Upper lobe of left lung (tissue), 6 donors: ENCODE data around the gene OR11H6. TPM values are rescaled to one million over a fixed set of nuclear protein-coding genes. Genes with fewer than 3 reads are reported as not detected.
A peak's percentile ranks its signal among the peaks of the same experiment; 100 is the strongest.
"Not testable (repeated sequence)": the region's sequence is repeated elsewhere in the genome, so short reads cannot be mapped to it uniquely, and the experiment has no call there.

Source experiments
- ATAC-seq, 2 donors: fragments of 200-7000 bp; cut with Tn5 transposase; one replicate each; pipeline ENCODE4 v1.9.1; 2022; ENCODE audit warnings: mild to moderate bottlenecking in 2 of 2, moderate library complexity in 2 of 2; ENCODE audit not compliant: low FRiP score in 2 of 2
- DNase-seq, 2 donors: peaks; one replicate each; pipeline ENCODE4 v3.0.0-alpha.2; 2019 to 2020
- H3K27ac ChIP-seq, 4 donors: fragments of 200-600 bp; sonication (generic); one replicate each; pipeline ENCODE4 v1.5.1; 2016 to 2019
- H3K27me3 ChIP-seq, 4 donors: fragments of 200-600 bp; sonication (generic); one replicate each; pipeline ENCODE4 v1.5.1; 2017 to 2019
- H3K36me3 ChIP-seq, 4 donors: fragments of 200-600 bp; sonication (generic); one replicate each; pipeline ENCODE4 v1.5.1; 2016 to 2019
- H3K4me1 ChIP-seq, 4 donors: fragments of 200-600 bp; sonication (generic); one replicate each; pipeline ENCODE4 v1.5.1; 2018 to 2019
- H3K4me3 ChIP-seq, 4 donors: fragments of 200-600 bp; sonication (generic); one replicate each; pipeline ENCODE4 v1.5.1; 2017 to 2019; ENCODE audit warnings: mild to moderate bottlenecking in 2 of 4, moderate library complexity in 1 of 4
- H3K9me3 ChIP-seq, 4 donors: fragments of 200-600 bp; sonication (generic); one replicate each; pipeline ENCODE4 v1.5.1; 2018 to 2019
- CTCF ChIP-seq, 6 experiments: fragments of 450-650 bp in 4 of 6; fragments of 200-600 bp in 2 of 6; sonication (generic) in 2 of 6; IDR thresholded peaks; one replicate each; pipeline ENCODE4 v1.5.1; 2016 to 2019; ENCODE audit warnings: antibody characterized with exemption in 6 of 6
- EP300 ChIP-seq, 4 donors: sonication (generic); formaldehyde crosslinking; IDR thresholded peaks; one replicate each; pipeline ENCODE4 v1.5.1; 2017; ENCODE audit warnings: antibody characterized with exemption in 4 of 4, control low read depth in 2 of 4
- POLR2A ChIP-seq, 4 donors: fragments of 450-650 bp; IDR thresholded peaks; one replicate each; pipeline ENCODE4 v1.5.1; 2016 to 2017; ENCODE audit warnings: antibody characterized with exemption in 4 of 4, mild to moderate bottlenecking in 2 of 4
- POLR2AphosphoS5 ChIP-seq, 2 donors: sonication (generic); formaldehyde crosslinking; IDR thresholded peaks; one replicate each; pipeline ENCODE4 v1.5.1; 2017; ENCODE audit warnings: antibody characterized with exemption in 2 of 2
- WGBS, 2 donors: methylation state at CpG; one replicate each; pipeline ENCODE4 v1.1.5; 2017 to 2018; 5-methylcytosine and 5-hydroxymethylcytosine counted together
- total RNA-seq, 6 donors: library from RNA; depleted of rRNA in 4 of 6; stranded (reverse); fragments of >200 nt in 4 of 6; gene quantifications; one replicate each; pipeline versions ENCODE4 v1.1.0 to v1.2.1, GENCODE V29; 2016 to 2021
- donor health status: DM: no; HTN: no; CAD: no; lungs with moderate emphysema.
- donor health status: DM: no; HTN: yes; CAD: no; lungs with severe emphysema.

Gene OR11H6
- total RNA-seq, 6 donors from 2014 or later = not detected

- H3K9me3 ChIP-seq = no peaks in the 10 kb centered on the region
- 40 to 50% methylated on average over 3 of the region's 3 CpGs for WGBS, 2 donors
- no peak for ATAC-seq
These were observed 18.8 kb upstream of the OR11H6 start for GRCh38 chr14:20204721-20205120.

DNA sequence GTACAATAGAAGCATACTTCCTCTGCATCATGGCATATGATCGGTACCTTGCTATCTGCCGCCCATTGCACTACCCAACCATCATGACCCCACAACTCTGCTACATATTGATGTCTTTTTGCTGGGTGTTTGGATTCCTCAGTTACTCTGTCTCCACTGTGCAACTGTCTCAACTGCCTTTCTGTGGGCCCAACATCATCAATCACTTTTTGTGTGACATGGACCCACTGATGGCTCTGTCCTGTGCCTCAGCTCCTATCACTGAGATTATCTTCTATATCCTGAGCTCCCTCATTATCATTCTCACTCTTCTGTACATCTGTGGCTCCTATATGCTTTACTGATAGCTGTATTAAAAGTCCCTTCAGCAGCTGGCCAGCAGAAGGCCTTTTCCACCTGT lies 13.9 kb upstream of the OR11H6 start:
- TF ChIP-seq CTCF (IDR thresholded peaks at IDR 0.05) = no peak
- no peak for ATAC-seq
- H3K36me3 ChIP-seq = no peaks in the 10 kb centered on the region
- no peaks in the 10 kb centered on the region for H3K4me1 ChIP-seq
- no peaks in the 10 kb centered on the region for H3K9me3 ChIP-seq
- DNase-seq = no peak
- no peaks in the 10 kb centered on the region for H3K27me3 ChIP-seq
- 85 to 100% methylated on average over 2 of the region's 2 CpGs for WGBS, 2 donors
- H3K4me3 ChIP-seq = no peak overlapping the region
- H3K27ac ChIP-seq = no peak overlapping the region

More at GRCh38 chr14:20204721-20205120, 18.8 kb upstream of the OR11H6 start:
- TF ChIP-seq CTCF (IDR thresholded peaks at IDR 0.05) = no peak
- TF ChIP-seq POLR2AphosphoS5 (IDR thresholded peaks at IDR 0.05) = no peak
- no peak for TF ChIP-seq EP300 (IDR thresholded peaks at IDR 0.05)
- TF ChIP-seq POLR2A (IDR thresholded peaks at IDR 0.05) = no peak
- no peaks in the 10 kb centered on the region for H3K27me3 ChIP-seq
- H3K4me1 ChIP-seq = no peaks in the 10 kb centered on the region
- no peak overlapping the region for H3K4me3 ChIP-seq
- H3K27ac ChIP-seq = no peak overlapping the region
- DNase-seq = no peak
- no peaks in the 10 kb centered on the region for H3K36me3 ChIP-seq

- not testable (repeated sequence) for H3K9me3 ChIP-seq, H3K27ac ChIP-seq, H3K27me3 ChIP-seq, ATAC-seq, H3K4me3 ChIP-seq, H3K36me3 ChIP-seq, H3K4me1 ChIP-seq
- peak in 1 of 2 donors; percentile 56 for DNase-seq
- WGBS, 2 donors = 88% methylated on average over 14 of the region's 28 CpGs; no CpG with 5 or more reads in 1 of the 2 donors
These were observed 11.1 kb upstream of the OR11H6 start for GRCh38 chr14:20212406-20212805.

GRCh38 chr14:20215196-20215595 lies 8.3 kb upstream of the OR11H6 start:
- Histone ChIP-seq H3K4me1 (no peaks in the 10 kb centered on the region), H3K4me3 (no peak overlapping the region), H3K36me3 (no peaks in the 10 kb centered on the region), H3K27ac (no peak overlapping the region), H3K27me3 (no peaks in the 10 kb centered on the region), H3K9me3 (no peaks in the 10 kb centered on the region)
- ATAC-seq = no peak
- TF ChIP-seq POLR2AphosphoS5 (IDR thresholded peaks at IDR 0.05) (no peak), POLR2A (IDR thresholded peaks at IDR 0.05) (no peak), CTCF (IDR thresholded peaks at IDR 0.05) (no peak), EP300 (IDR thresholded peaks at IDR 0.05) (no peak)
- no peak for DNase-seq
- WGBS, 2 donors = 81 to 83% methylated on average over 2 of the region's 2 CpGs

DNA sequence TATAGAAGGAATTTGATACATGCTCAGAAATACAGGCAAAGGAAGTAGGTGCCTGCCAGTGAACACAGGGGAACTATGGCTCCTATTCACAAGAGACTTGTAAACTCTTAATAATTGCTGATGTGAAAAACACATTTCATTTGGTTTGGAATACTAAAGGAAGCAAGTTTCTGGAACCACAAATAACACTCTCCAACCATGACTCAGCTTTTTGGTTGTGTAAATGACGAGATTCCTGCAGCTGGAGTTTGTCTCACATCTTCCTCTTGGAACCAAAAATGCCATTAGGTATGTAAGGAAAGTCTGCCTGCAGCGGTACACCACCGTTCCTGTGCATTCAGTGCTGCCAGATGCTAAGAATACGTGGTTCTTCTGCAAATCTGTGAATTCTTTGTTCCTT lies 4.5 kb upstream of the OR11H6 start:
- Histone ChIP-seq H3K27me3 (no peaks in the 10 kb centered on the region), H3K27ac (no peak overlapping the region), H3K4me1 (no peaks in the 10 kb centered on the region), H3K36me3 (no peaks in the 10 kb centered on the region), H3K4me3 (no peak overlapping the region), H3K9me3 (no peaks in the 10 kb centered on the region)
- 44 to 46% methylated on average over 4 of the region's 4 CpGs for WGBS, 2 donors
- ATAC-seq (no peak), DNase-seq (no peak)
- TF ChIP-seq CTCF (IDR thresholded peaks at IDR 0.05) (no peak), EP300 (IDR thresholded peaks at IDR 0.05) (no peak), POLR2A (IDR thresholded peaks at IDR 0.05) (no peak), POLR2AphosphoS5 (IDR thresholded peaks at IDR 0.05) (no peak)
